CD4-positive, alpha-beta memory T cell (primary cell): ENCODE measurements around the gene OR10K2. TPM values are rescaled to one million over a fixed set of nuclear protein-coding genes. Genes with fewer than 3 reads are reported as not detected.
"Not testable (repeated sequence)": the region's sequence is repeated elsewhere in the genome, so short reads cannot be mapped to it uniquely, and the experiment has no call there.

Experiments used
- CTCF ChIA-PET: fragments of 350-600 bp; sonication (Branson Sonifier 250); formaldehyde crosslinking; loops from one replicate; lab custom pipeline; 2021; ENCODE audit warnings: inconsistent platforms; ENCODE audit not compliant: partially characterized antibody; lab: Charles Lee
- POLR2A ChIA-PET: fragments of 350-600 bp; sonication (Branson Sonifier 250); formaldehyde crosslinking; loops from one replicate; lab custom pipeline; 2021; ENCODE audit not compliant: partially characterized antibody; lab: Charles Lee
- DNase-seq, 5 donors: peaks; one replicate each; pipeline versions ENCODE4 v3.0.0 to v3.0.0-alpha.2; 2020 to 2022; ENCODE audit warnings: mixed read lengths in 1 of 5
- H3K27ac ChIP-seq: one replicate; pipeline ENCODE4 v1.7.0; 2013; ENCODE audit warnings: low read depth, low read length
- H3K27me3 ChIP-seq: 2 replicates; pipeline ENCODE4 v1.7.0; 2013; ENCODE audit warnings: mild to moderate bottlenecking, low read length, moderate library complexity; ENCODE audit not compliant: insufficient read depth
- H3K36me3 ChIP-seq: 2 replicates; pipeline ENCODE4 v1.7.0; 2013; ENCODE audit warnings: mild to moderate bottlenecking, low read length, moderate library complexity; ENCODE audit not compliant: insufficient read depth
- H3K4me1 ChIP-seq: 2 replicates; pipeline ENCODE4 v1.7.0; 2013; ENCODE audit warnings: mild to moderate bottlenecking, low read length, moderate library complexity; ENCODE audit not compliant: insufficient read depth
- H3K4me3 ChIP-seq, 2 donors: one replicate each; pipeline ENCODE4 v1.7.0; 2013; ENCODE audit warnings: low read length in 2 of 2, mild to moderate bottlenecking in 1 of 2
- H3K9me3 ChIP-seq, 2 donors: one replicate each; pipeline ENCODE4 v1.7.0; 2013; ENCODE audit warnings: low read length in 2 of 2, control low read depth in 1 of 2; ENCODE audit not compliant: control insufficient read depth in 1 of 2
- H3K27ac Mint-ChIP-seq, 7 donors: one replicate each; pipeline ENCODE4 v1.8.0; 2020 to 2021; ENCODE audit warnings: mixed read lengths in 7 of 7, mild to moderate bottlenecking in 6 of 7, inconsistent platforms in 3 of 7, moderate library complexity in 3 of 7
- H3K27me3 Mint-ChIP-seq, 2 donors: one replicate each; pipeline ENCODE4 v1.8.0; 2020 to 2021; ENCODE audit warnings: mixed read lengths in 2 of 2
- H3K36me3 Mint-ChIP-seq, 2 donors: one replicate each; pipeline ENCODE4 v1.8.0; 2020 to 2021; ENCODE audit warnings: mixed read lengths in 2 of 2, inconsistent platforms in 1 of 2, mild to moderate bottlenecking in 1 of 2
- H3K4me1 Mint-ChIP-seq, 4 donors: one replicate each; pipeline ENCODE4 v1.8.0; 2020 to 2021; ENCODE audit warnings: mixed read lengths in 4 of 4, mild to moderate bottlenecking in 1 of 4
- H3K4me3 Mint-ChIP-seq, 8 donors: one replicate each; pipeline ENCODE4 v1.8.0; 2020 to 2021; ENCODE audit warnings: mixed read lengths in 8 of 8, mild to moderate bottlenecking in 7 of 8, moderate library complexity in 6 of 8, inconsistent platforms in 3 of 8
- H3K9me3 Mint-ChIP-seq, 8 donors: one replicate each; pipeline ENCODE4 v1.8.0; 2020 to 2021; ENCODE audit warnings: mixed read lengths in 8 of 8, mild to moderate bottlenecking in 5 of 8, inconsistent platforms in 3 of 8, moderate library complexity in 1 of 8
- intact Hi-C: fragments of 100-400 bp; cut with micrococcal nuclease; formaldehyde crosslinking; loops from one replicate; pipeline ENCODE4 v1.15.1; 2023
- polyA plus RNA-seq, 2 donors: library from polyadenylated mRNA; unstranded; fragments of 300-500 nt; fragmentation: Illumina TruSeq; gene quantifications; one replicate each; pipeline ENCODE4 v1.2.3, GENCODE V29; 2021
- total RNA-seq, 2 experiments: library from RNA; stranded (reverse); gene quantifications; one replicate each; pipeline ENCODE4 v1.2.3, GENCODE V29; 2021

The OR10K2 gene
- total and polyA plus RNA-seq, 4 experiments from 2014 or later = not detected

DNA sequence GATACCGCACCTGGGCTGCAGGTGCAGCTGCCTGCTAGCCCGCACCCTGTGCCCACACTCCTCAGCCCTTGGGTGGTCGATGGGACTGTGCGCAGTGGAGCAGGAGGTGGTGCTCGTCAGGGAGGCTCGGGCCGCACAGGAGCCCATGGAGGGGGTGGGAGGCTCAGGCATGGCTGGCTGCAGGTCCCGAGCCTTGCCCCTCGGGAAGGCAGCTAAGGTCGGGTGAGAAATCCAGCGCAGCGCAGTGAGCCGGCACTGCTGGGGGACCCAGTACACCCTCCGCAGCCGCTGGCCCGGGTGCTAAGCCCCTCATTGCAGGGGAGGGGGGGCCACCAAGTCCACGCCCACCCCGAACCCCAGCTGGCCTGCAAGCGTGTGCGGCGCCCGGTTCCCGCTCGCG lies 51.9 kb downstream of the OR10K2 start:
- intact Hi-C loops, H3K4me3 ChIP-seq: not testable (repeated sequence)
- peaks cover 12 to 26% of the 10 kb centered on the region in 2 donors for H3K27me3 Mint-ChIP-seq

DNA sequence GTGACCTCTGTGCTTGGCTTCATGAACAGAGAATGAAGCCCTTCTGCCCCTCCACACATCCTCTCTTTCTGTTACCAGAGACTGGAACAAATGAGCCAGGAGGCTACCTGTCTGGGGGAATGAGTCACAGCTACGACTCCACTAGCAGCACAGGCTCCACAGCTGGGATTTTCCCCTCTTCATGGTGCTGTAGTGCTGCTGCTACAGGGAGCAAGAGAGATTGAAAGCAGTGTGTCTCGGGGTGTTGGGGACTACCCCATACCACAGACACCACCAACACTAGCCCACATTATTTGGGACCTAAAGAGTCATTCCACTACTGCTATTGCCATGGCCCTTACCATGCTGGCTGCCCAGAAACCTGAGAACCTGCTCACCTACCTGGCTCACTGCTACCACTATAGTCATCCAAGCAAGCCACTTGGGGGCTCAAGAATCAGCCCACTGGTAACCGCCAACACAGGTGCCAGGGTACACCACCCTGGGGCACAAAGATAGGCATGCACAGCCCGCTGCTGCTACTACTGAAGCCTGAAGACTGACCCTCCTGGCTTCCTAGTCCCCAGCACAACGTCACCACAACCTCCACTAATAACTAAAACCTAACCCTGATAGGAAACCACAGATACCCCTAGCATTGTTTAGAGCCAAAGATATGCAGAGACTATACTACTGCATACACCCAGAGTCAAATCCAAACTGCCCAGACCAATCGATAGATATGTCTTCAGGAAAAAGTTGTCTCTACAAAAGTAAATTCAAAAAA lies 54.7 kb downstream of the OR10K2 start:
- Histone ChIP-seq H3K36me3 (no peaks in the 10 kb centered on the region), H3K27me3 (no peaks in the 10 kb centered on the region), H3K4me1 (no peaks in the 10 kb centered on the region), H3K9me3 (peaks cover 0 to 4% of the 10 kb centered on the region in 2 donors), H3K4me3 (no peak overlapping the region), H3K27ac (no peak overlapping the region)
- ChIA-PET POLR2A (no interaction called here), CTCF (no interaction called here)
- Mint-ChIP-seq H3K36me3 (no peaks in the 10 kb centered on the region), H3K4me3 (no peak overlapping the region), H3K27me3 (peaks cover 12 to 29% of the 10 kb centered on the region in 2 donors), H3K27ac (no peak overlapping the region), H3K9me3 (peaks cover 0 to 30% (median 22%) of the 10 kb centered on the region in 8 donors), H3K4me1 (no peaks in the 10 kb centered on the region)
- no peak for DNase-seq
- intact Hi-C loops = no loop called here

More for the DNA sequence above, 51.9 kb downstream of the OR10K2 start:
- H3K4me1 Mint-ChIP-seq, H3K27me3 ChIP-seq, H3K9me3 ChIP-seq, H3K36me3 Mint-ChIP-seq, POLR2A ChIA-PET, H3K27ac ChIP-seq, H3K4me3 Mint-ChIP-seq, H3K4me1 ChIP-seq, DNase-seq, H3K36me3 ChIP-seq, H3K27ac Mint-ChIP-seq, CTCF ChIA-PET: not testable (repeated sequence)
- H3K9me3 Mint-ChIP-seq = peaks cover 0 to 28% (median 22%) of the 10 kb centered on the region in 8 donors

Other genes with a start within 250 kb of the OR10K2 start
- not detected for gene CD1D, start 245.3 kb downstream of the OR10K2 start, total RNA-seq
- under 1 TPM in 1 of 2 donors, not detected in 1; 0.08 TPM for gene CD1D, start 245.3 kb downstream of the OR10K2 start, polyA plus RNA-seq
- gene CD1A, start 171.8 kb downstream of the OR10K2 start, total RNA-seq = not detected
- not detected for gene CD1A, start 171.8 kb downstream of the OR10K2 start, polyA plus RNA-seq
- not detected for gene CD1C, start 136.3 kb downstream of the OR10K2 start, total RNA-seq
- gene CD1C, start 136.3 kb downstream of the OR10K2 start, polyA plus RNA-seq = 1 to 10 TPM in 1 of 2 donors, not detected in 1; 1.0 TPM
- not detected for gene CD1B, start 94.7 kb downstream of the OR10K2 start, total RNA-seq
- not detected for gene CD1B, start 94.7 kb downstream of the OR10K2 start, polyA plus RNA-seq
- gene CD1E, start 72.3 kb downstream of the OR10K2 start, total RNA-seq = not detected
- gene CD1E, start 72.3 kb downstream of the OR10K2 start, polyA plus RNA-seq = not detected
- gene OR10T2, start 26.8 kb downstream of the OR10K2 start, total RNA-seq = not detected
- not detected for gene OR10T2, start 26.8 kb downstream of the OR10K2 start, polyA plus RNA-seq
- not detected for gene OR10K1, start 35.6 kb upstream of the OR10K2 start, total RNA-seq
- gene OR10K1, start 35.6 kb upstream of the OR10K2 start, polyA plus RNA-seq = not detected
- not detected for gene OR10R2, start 46.0 kb upstream of the OR10K2 start, total RNA-seq
- not detected for gene OR10R2, start 46.0 kb upstream of the OR10K2 start, polyA plus RNA-seq
- gene OR6Y1, start 128.2 kb upstream of the OR10K2 start, total RNA-seq = not detected
- not detected for gene OR6Y1, start 128.2 kb upstream of the OR10K2 start, polyA plus RNA-seq
- not detected for gene OR6P1, start 144.3 kb upstream of the OR10K2 start, total RNA-seq
- gene OR6P1, start 144.3 kb upstream of the OR10K2 start, polyA plus RNA-seq = not detected
- gene OR10X1, start 153.7 kb upstream of the OR10K2 start, total RNA-seq = not detected
- gene OR10X1, start 153.7 kb upstream of the OR10K2 start, polyA plus RNA-seq = not detected
- not detected for gene OR10Z1, start 179.0 kb upstream of the OR10K2 start, total RNA-seq
- not detected for gene OR10Z1, start 179.0 kb upstream of the OR10K2 start, polyA plus RNA-seq